ENCODE measurements around the gene CLDN24. TPM values are rescaled to one million over a fixed set of nuclear protein-coding genes. Genes with fewer than 3 reads are reported as not detected.

The CLDN24 gene
- total RNA-seq, 1 experiment from 2014 or later = not detected

- H4K8ac ChIP-seq (replicated peaks; ENCODE audit: insufficient read length, low read depth, low read length) = no peak overlapping the region
- no peak overlapping the region for H3K23ac ChIP-seq (ENCODE audit: insufficient read length, low read depth, low read length)
- H3K56ac ChIP-seq (ENCODE audit: insufficient read length, low read depth, low read length) = no peak overlapping the region
- no peak overlapping the region for H2BK12ac ChIP-seq (ENCODE audit: insufficient read length, low read depth, low read length)
- no peaks in the 10 kb centered on the region for H3K79me2 ChIP-seq (ENCODE audit: insufficient read depth, low read length)
- Mint-ChIP-seq H3K27ac (no peak overlapping the region), H3K36me3 (ENCODE audit: insufficient read depth in 1 of 3, low read depth in 3 of 3) (peaks cover 0 to 1% (median 0%) of the 10 kb centered on the region in 3 experiments; a peak in 1 of 7 replicates), H3K4me1 (no peaks in the 10 kb centered on the region), H3K27me3 (ENCODE audit: low read depth) (no peaks in the 10 kb centered on the region; the same call in 1 of the 2 replicates), H3K9me3 (no peaks in the 10 kb centered on the region), H3K4me3 (no peak overlapping the region)
- no peaks in the 10 kb centered on the region for H4K20me1 ChIP-seq (ENCODE audit: control insufficient read depth, insufficient read depth, insufficient read length)
- H2AFZ ChIP-seq (ENCODE audit: low read length) = no peak overlapping the region
- H2BK20ac ChIP-seq (ENCODE audit: low read depth, low read length, poor library complexity, severe bottlenecking) = no peak overlapping the region
- H3K23me2 ChIP-seq (ENCODE audit: insufficient read length, low read depth, low read length, poor library complexity, severe bottlenecking) = no peaks in the 10 kb centered on the region
- no peak overlapping the region for H4K91ac ChIP-seq (ENCODE audit: insufficient read length, low read depth, low read length)
- no peak overlapping the region for H3K27ac ChIP-seq (ENCODE audit: insufficient read length, low read depth, low read length)
- no peak for DNase-seq
- H3K18ac ChIP-seq (ENCODE audit: insufficient read length, low read depth, low read length) = no peak overlapping the region
- H3K4ac ChIP-seq (ENCODE audit: low read depth, low read length) = no peak overlapping the region
- no peaks in the 10 kb centered on the region for H3K9me3 ChIP-seq (ENCODE audit: control insufficient read depth, low read depth, low read length)
- no peaks in the 10 kb centered on the region for H3K4me1 ChIP-seq (ENCODE audit: insufficient read depth, low read length)
- H3T11ph ChIP-seq (ENCODE audit: low read length) = no peak overlapping the region
- no peak overlapping the region for H4K5ac ChIP-seq (ENCODE audit: insufficient read length, low read depth, low read length)
- no CpG with 5 or more reads among the region's 4 CpGs for WGBS (ENCODE audit: extremely low coverage, insufficient read length, low lambda C conversion rate)
- no peak overlapping the region for H3K9ac ChIP-seq (ENCODE audit: extremely low read depth, insufficient read length, low read length)
- no peak overlapping the region for H2BK5ac ChIP-seq (ENCODE audit: insufficient read length, low read length)
- no peak overlapping the region for H2AK5ac ChIP-seq (ENCODE audit: insufficient read length, low read length)
- TF ChIP-seq CTCF (conservative IDR thresholded peaks at IDR 0.05) = no peak
- H2BK120ac ChIP-seq (ENCODE audit: low read depth, low read length, poor library complexity, severe bottlenecking) = no peak overlapping the region
- no peak overlapping the region for H2BK15ac ChIP-seq (ENCODE audit: low read depth, low read length)
- no peak overlapping the region for H3K4me2 ChIP-seq (ENCODE audit: insufficient read depth, insufficient read length, low read length)
- no peaks in the 10 kb centered on the region for H3K79me1 ChIP-seq (ENCODE audit: insufficient read depth, low read depth, low read length, poor library complexity, severe bottlenecking)
- no peak overlapping the region for H3K14ac ChIP-seq (ENCODE audit: insufficient read depth, low read length)
- no peaks in the 10 kb centered on the region for H3K27me3 ChIP-seq (ENCODE audit: insufficient read depth, low read length)
These were observed 23.0 kb upstream of the CLDN24 start for GRCh38 chr4:183345261-183345660.
